Breast epithelium (tissue), 4 donors: ENCODE measurements around the gene CTSW. TPM values are rescaled to one million over a fixed set of nuclear protein-coding genes. Genes with fewer than 3 reads are reported as not detected.

Experiments used
- DNase-seq, 2 donors: peaks; one replicate each; pipeline ENCODE4 v3.0.0-alpha.2; 2019; ENCODE audit warnings: low spot score in 2 of 2
- H3K27ac ChIP-seq, 2 donors: fragments of 200-600 bp; sonication (generic) in 1 of 2; one replicate each; pipeline ENCODE4 v1.5.1; 2016 to 2019; ENCODE audit warnings: mild to moderate bottlenecking in 1 of 2
- H3K27me3 ChIP-seq, 2 donors: fragments of 200-600 bp; sonication (generic) in 1 of 2; one replicate each; pipeline versions ENCODE4 v1.5.1 to v1.6.0; 2017 to 2019; ENCODE audit warnings: control low read depth in 1 of 2, mild to moderate bottlenecking in 1 of 2
- H3K36me3 ChIP-seq: fragments of 200-600 bp; one replicate; pipeline ENCODE4 v1.5.1; 2019
- H3K4me1 ChIP-seq, 2 donors: fragments of 200-600 bp; sonication (generic); one replicate each; pipeline ENCODE4 v1.5.1; 2016 to 2019; ENCODE audit warnings: control low read depth in 1 of 2
- H3K4me3 ChIP-seq, 3 donors: fragments of 200-600 bp; sonication (generic); 1 replicate in 2 of 3; 2 replicates in 1 of 3; pipeline ENCODE4 v1.5.1; 2016 to 2019; ENCODE audit warnings: mild to moderate bottlenecking in 3 of 3, moderate library complexity in 2 of 3
- H3K9me3 ChIP-seq, 2 donors: fragments of 200-600 bp; sonication (generic) in 1 of 2; one replicate each; pipeline ENCODE4 v1.5.1; 2016 to 2019; ENCODE audit warnings: control low read depth in 1 of 2
- CTCF ChIP-seq, 3 donors: fragments of 450-650 bp; IDR thresholded peaks; one replicate each; pipeline ENCODE4 v1.5.1; 2016 to 2017; ENCODE audit warnings: antibody characterized with exemption in 3 of 3, mild to moderate bottlenecking in 3 of 3, moderate library complexity in 3 of 3
- POLR2A ChIP-seq: fragments of 450-650 bp; IDR thresholded peaks from one replicate; pipeline ENCODE4 v1.6.1; 2016; ENCODE audit warnings: antibody characterized with exemption, mild to moderate bottlenecking, moderate library complexity
- POLR2AphosphoS5 ChIP-seq, 3 donors: sonication (generic); formaldehyde crosslinking; IDR thresholded peaks; one replicate each; pipeline ENCODE4 v1.6.1; 2017; ENCODE audit warnings: antibody characterized with exemption in 3 of 3
- intact Hi-C: fragments of 100-400 bp; cut with DNase I; formaldehyde crosslinking; loops from one replicate; pipeline ENCODE4 v1.15.1; 2023; ENCODE audit warnings: low total_unique reads
- total RNA-seq, 3 donors: library from RNA; depleted of rRNA; stranded (reverse); fragments of >200 nt; gene quantifications; one replicate each; pipeline ENCODE4 v1.1.0, GENCODE V29; 2016

The CTSW gene
- total RNA-seq, 3 donors from 2014 or later: 1.6 to 4.0 (median 1.9) TPM

DNA sequence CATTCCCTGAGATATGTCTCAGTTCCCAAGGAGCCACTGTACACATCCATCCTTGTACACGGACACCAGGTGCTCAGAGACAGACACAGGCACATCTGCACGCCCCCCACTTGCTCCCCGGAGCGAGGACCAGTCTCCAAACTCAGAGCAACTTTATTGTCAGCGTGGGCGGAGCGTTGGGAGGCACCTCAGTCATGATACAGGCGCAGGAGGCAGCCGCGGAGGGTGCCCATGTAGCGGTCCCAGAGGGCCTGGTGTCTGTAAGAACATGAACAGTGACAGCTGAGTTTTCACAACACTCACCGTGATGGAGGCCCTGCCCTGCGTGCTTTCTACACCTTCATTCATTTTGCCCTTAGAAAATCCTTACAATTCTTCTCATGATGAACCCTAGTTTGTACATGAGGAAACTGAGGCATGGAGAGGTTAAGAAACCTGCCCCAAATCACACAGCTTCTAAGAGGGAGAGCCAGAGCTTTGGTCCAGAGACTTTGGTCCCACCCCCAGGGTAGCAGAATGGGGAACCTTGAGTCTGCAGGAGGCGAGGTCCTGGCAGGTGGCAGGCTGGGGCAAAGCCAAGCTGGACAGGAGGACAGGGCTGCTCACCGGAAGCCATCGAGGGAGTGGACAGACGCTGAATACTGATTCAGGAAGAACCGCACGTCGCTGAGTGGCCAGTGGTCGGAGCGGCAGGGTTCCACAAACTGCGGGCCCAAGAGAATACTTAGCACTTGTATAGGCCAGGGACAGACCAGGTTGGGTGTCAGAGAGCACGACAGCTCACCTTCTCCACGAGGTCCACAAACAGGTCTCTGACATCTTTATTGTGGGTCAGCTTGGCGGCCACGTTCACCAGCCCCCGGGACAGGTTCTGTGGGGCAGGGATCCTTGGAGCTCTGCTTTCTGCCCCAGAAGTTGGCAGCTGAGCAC lies 4.4 kb downstream of the CTSW start:
- no peak for TF ChIP-seq POLR2A
- TF ChIP-seq POLR2AphosphoS5 (IDR thresholded peaks at IDR 0.05): no peak
- TF ChIP-seq CTCF (IDR thresholded peaks at IDR 0.05): no peak
- Histone ChIP-seq H3K4me1 (peaks cover 5 to 12% of the 10 kb centered on the region in 2 donors), H3K4me3 (no peak overlapping the region), H3K27me3 (no peaks in the 10 kb centered on the region), H3K9me3 (no peaks in the 10 kb centered on the region), H3K36me3 (no peaks in the 10 kb centered on the region), H3K27ac (peak overlapping the region in 1 of 2 donors; percentile 3)
- intact Hi-C loops: loop anchor here (10.0 kb wide), 1 partner anchor 81 kb away; the partner anchor contains the start of gene SART1
- DNase-seq: no peak

GRCh38 chr11:65884716-65885092 lies 5.1 kb downstream of the CTSW start:
- H3K27ac ChIP-seq: peak overlapping the region in 1 of 2 donors; percentile 3
- H3K4me3 ChIP-seq: no peak overlapping the region
- H3K4me1 ChIP-seq: peaks cover 7 to 12% of the 10 kb centered on the region in 2 donors
- H3K36me3 ChIP-seq: no peaks in the 10 kb centered on the region
- peak; percentile 94 to 99 (median 97) for TF ChIP-seq CTCF (IDR thresholded peaks at IDR 0.05)
- TF ChIP-seq POLR2A: no peak
- peak in 2 of 3 donors; percentile 38 to 69 for TF ChIP-seq POLR2AphosphoS5 (IDR thresholded peaks at IDR 0.05)
- intact Hi-C loops: loop anchor here (10.0 kb wide), 1 partner anchor 80 kb away; the partner anchor contains the start of gene SART1
- DNase-seq: no peak
- no peaks in the 10 kb centered on the region for H3K27me3 ChIP-seq
- H3K9me3 ChIP-seq: no peaks in the 10 kb centered on the region

DNA sequence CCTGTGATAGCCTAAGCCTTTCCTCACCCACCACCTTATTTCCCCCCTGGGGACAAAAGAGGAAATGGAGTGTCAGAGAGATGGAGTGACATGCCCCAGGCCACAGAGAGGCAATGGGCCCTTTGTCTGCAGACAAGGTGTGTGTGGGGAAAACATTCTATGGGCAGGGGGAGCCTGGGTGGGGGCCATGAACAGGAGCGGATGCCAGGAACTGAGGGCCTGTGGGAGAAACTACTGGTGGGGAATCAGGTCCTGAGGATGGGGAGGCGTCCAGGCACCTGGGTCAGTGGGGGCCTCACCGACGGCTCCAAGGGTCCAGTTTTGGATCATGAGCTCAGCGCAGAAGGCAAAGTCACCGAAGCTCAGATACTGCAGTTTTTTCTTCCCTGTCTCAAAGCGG lies 5.6 kb downstream of the CTSW start:
- H3K4me3 ChIP-seq: no peak overlapping the region
- peaks cover 9 to 12% of the 10 kb centered on the region in 2 donors for H3K4me1 ChIP-seq
- TF ChIP-seq CTCF (IDR thresholded peaks at IDR 0.05): no peak
- no peak for TF ChIP-seq POLR2AphosphoS5 (IDR thresholded peaks at IDR 0.05)
- TF ChIP-seq POLR2A: no peak
- no peaks in the 10 kb centered on the region for H3K36me3 ChIP-seq
- H3K27ac ChIP-seq: no peak overlapping the region
- no peaks in the 10 kb centered on the region for H3K9me3 ChIP-seq
- intact Hi-C loops: loop anchor here (10.0 kb wide), 1 partner anchor 80 kb away; the partner anchor contains the start of gene SART1
- H3K27me3 ChIP-seq: no peaks in the 10 kb centered on the region
- DNase-seq: no peak

DNA sequence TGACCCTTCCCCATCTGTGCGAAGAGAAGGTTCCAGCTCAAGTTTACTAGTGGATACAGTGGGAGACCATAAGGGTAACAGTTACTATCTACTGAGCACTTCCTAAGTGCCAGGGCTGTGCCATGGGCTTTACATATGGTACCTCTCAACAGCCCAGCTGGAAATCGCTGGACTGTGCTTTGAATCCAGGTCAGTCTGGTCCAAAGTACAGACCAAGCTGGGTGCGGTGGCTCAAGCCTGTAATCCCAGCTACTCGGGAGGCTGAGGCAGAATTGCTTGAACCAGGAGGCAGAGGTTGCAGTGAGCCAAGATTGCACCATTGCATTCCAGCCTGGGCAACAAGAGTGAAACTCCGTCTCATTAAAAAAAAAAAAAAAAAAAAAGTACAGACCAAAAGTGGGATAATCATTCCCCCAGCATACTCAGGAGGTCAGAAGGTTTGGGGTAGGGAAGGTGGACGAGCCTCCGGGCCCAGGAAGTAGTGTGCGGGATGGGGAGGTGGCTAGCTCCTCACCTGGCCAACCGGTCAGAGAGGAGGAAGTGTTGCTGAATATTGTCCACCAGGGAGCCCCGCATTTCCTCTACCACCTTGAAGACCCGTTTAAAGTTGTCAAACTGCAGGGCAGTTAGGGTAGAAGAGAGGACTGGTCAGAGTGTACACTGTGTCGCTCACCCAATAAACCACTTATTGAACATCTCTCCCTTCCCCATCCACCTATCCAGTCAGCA lies 6.3 kb downstream of the CTSW start:
- Histone ChIP-seq H3K27me3 (no peaks in the 10 kb centered on the region), H3K4me3 (no peak overlapping the region), H3K9me3 (no peaks in the 10 kb centered on the region), H3K27ac (no peak overlapping the region), H3K36me3 (no peaks in the 10 kb centered on the region), H3K4me1 (peaks cover 10 to 12% of the 10 kb centered on the region in 2 donors)
- no peak for TF ChIP-seq POLR2AphosphoS5 (IDR thresholded peaks at IDR 0.05)
- TF ChIP-seq POLR2A: no peak
- TF ChIP-seq CTCF (IDR thresholded peaks at IDR 0.05): no peak
- no peak for DNase-seq
- intact Hi-C loops: loop anchor here (10.0 kb wide), 1 partner anchor 79 kb away; the partner anchor contains the start of gene SART1
